ENCODE results near the gene DRC7.

DRC7 gene

DNA sequence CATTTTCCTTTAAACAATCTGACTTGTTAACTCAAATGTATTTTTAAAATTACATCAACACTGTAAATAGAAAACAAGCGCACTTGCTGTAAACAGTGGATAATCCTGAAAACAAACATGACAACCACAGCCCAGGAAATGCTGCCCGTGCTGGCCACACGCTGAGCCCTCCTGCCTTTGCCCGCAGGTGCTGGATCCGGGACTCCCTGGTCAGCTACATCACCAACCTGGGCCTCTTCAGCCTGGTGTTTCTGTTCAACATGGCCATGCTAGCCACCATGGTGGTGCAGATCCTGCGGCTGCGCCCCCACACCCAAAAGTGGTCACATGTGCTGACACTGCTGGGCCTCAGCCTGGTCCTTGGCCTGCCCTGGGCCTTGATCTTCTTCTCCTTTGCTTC is 33.1 kb upstream of the DRC7 start:
- no peak for DNase-seq (ENCODE audit: low read depth)
- TF ChIP-seq, protein P1, sequence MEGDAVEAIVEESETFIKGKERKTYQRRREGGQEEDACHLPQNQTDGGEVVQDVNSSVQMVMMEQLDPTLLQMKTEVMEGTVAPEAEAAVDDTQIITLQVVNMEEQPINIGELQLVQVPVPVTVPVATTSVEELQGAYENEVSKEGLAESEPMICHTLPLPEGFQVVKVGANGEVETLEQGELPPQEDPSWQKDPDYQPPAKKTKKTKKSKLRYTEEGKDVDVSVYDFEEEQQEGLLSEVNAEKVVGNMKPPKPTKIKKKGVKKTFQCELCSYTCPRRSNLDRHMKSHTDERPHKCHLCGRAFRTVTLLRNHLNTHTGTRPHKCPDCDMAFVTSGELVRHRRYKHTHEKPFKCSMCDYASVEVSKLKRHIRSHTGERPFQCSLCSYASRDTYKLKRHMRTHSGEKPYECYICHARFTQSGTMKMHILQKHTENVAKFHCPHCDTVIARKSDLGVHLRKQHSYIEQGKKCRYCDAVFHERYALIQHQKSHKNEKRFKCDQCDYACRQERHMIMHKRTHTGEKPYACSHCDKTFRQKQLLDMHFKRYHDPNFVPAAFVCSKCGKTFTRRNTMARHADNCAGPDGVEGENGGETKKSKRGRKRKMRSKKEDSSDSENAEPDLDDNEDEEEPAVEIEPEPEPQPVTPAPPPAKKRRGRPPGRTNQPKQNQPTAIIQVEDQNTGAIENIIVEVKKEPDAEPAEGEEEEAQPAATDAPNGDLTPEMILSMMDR (conservative IDR thresholded peaks at IDR 0.05; ENCODE audit: low read length): no peak
- no peak overlapping the region for H3K4me3 ChIP-seq (ENCODE audit: low read length)

DNA sequence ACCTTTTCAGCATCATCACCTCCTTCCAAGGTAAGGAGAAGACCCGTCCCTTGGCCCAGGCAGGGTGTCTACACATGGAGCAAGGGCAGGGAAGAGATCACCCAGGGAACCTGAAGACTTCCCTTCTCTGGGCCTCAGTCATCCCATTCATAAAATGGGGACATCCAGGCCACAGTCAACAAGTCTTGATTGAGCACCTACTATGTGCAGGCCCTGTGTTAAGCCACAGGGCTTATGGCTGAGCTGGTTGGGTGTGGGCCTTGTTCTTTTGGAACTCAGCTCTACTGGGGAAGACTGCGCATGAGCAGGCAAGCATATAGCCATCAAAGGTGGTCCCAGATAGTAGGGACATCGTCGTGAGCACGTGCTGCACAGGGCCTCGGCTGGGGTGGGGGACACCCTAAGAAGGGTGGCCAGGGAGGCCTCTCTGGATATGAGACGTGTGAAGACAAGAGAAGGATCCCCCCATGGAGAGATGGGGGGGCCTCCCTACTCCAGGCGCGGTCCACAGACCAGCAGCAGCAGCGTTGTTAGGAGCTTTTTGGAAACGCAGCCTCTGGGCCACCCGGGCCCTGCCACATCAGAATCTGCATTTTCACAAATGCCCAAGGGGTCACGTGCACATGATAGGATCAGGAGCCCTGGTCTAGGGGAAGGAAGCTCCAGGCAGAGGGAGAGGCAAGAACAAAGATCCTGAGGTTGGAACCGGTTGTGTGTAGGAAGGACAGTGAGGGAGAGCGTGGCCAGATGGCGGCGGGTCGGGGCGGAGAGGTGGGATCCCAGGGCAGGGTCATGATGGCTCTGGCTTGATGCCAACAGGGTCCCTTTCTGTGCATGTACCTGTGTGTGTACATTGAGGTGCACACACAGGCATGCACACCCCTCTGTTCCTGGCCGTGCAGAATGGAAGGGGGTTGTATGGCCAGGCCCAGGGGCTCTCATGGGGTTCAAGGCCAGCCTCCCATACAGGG is 32.4 kb upstream of the DRC7 start:
- no peak overlapping the region for H3K4me3 ChIP-seq (ENCODE audit: low read length)
- no peak for DNase-seq (ENCODE audit: low read depth)
- TF ChIP-seq, protein P1 (conservative IDR thresholded peaks at IDR 0.05; ENCODE audit: low read length): no peak

DNA sequence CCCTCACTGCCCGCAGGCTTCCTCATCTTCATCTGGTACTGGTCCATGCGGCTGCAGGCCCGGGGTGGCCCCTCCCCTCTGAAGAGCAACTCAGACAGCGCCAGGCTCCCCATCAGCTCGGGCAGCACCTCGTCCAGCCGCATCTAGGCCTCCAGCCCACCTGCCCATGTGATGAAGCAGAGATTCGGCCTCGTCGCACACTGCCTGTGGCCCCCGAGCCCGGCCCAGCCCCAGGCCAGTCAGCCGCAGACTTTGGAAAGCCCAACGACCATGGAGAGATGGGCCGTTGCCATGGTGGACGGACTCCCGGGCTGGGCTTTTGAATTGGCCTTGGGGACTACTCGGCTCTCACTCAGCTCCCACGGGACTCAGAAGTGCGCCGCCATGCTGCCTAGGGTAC is 31.2 kb upstream of the DRC7 start:
- no peak overlapping the region for H3K4me3 ChIP-seq (ENCODE audit: low read length)
- no peak for DNase-seq (ENCODE audit: low read depth)
- TF ChIP-seq, protein P1 (conservative IDR thresholded peaks at IDR 0.05; ENCODE audit: low read length): no peak

DNA sequence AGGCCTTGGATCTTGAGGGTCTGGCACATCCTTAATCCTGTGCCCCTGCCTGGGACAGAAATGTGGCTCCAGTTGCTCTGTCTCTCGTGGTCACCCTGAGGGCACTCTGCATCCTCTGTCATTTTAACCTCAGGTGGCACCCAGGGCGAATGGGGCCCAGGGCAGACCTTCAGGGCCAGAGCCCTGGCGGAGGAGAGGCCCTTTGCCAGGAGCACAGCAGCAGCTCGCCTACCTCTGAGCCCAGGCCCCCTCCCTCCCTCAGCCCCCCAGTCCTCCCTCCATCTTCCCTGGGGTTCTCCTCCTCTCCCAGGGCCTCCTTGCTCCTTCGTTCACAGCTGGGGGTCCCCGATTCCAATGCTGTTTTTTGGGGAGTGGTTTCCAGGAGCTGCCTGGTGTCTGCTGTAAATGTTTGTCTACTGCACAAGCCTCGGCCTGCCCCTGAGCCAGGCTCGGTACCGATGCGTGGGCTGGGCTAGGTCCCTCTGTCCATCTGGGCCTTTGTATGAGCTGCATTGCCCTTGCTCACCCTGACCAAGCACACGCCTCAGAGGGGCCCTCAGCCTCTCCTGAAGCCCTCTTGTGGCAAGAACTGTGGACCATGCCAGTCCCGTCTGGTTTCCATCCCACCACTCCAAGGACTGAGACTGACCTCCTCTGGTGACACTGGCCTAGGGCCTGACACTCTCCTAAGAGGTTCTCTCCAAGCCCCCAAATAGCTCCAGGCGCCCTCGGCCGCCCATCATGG is 30.5 kb upstream of the DRC7 start:
- no peak for DNase-seq (ENCODE audit: low read depth)
- no peak overlapping the region for H3K4me3 ChIP-seq (ENCODE audit: low read length)
- TF ChIP-seq, protein P1 (conservative IDR thresholded peaks at IDR 0.05; ENCODE audit: low read length): no peak

DNA sequence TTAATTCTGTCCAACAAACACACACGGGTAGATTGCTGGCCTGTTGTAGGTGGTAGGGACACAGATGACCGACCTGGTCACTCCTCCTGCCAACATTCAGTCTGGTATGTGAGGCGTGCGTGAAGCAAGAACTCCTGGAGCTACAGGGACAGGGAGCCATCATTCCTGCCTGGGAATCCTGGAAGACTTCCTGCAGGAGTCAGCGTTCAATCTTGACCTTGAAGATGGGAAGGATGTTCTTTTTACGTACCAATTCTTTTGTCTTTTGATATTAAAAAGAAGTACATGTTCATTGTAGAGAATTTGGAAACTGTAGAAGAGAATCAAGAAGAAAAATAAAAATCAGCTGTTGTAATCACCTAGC is 30.0 kb upstream of the DRC7 start:
- no peak overlapping the region for H3K4me3 ChIP-seq (ENCODE audit: low read length)
- DNase-seq (ENCODE audit: low read depth): no peak
- TF ChIP-seq, protein P1 (conservative IDR thresholded peaks at IDR 0.05; ENCODE audit: low read length): no peak

DNA sequence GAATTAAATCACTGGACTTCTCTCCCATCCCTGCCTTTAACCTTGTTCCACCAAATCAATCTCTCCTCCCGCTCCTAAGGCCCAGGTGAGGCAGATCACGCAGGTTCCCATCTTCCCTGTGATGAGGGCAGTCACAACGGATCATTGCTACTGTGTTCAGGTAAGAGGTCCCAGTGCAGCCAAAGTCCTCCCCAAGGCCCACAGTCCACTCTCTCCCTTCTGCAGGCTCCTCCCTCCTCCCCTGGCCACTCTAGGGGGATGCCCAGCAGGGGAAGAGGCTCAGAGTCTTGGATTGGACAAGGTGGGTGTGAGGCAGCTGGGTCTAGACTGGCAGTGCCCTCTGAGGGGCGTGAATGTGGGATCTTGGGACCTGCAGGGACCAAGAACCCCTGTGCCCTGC is 29.1 kb upstream of the DRC7 start:
- no peak overlapping the region for H3K4me3 ChIP-seq (ENCODE audit: low read length)
- TF ChIP-seq, protein P1 (conservative IDR thresholded peaks at IDR 0.05; ENCODE audit: low read length): no peak
- no peak for DNase-seq (ENCODE audit: low read depth)
